ENCODE measurements around the gene ARHGAP15.

The ARHGAP15 gene

DNA sequence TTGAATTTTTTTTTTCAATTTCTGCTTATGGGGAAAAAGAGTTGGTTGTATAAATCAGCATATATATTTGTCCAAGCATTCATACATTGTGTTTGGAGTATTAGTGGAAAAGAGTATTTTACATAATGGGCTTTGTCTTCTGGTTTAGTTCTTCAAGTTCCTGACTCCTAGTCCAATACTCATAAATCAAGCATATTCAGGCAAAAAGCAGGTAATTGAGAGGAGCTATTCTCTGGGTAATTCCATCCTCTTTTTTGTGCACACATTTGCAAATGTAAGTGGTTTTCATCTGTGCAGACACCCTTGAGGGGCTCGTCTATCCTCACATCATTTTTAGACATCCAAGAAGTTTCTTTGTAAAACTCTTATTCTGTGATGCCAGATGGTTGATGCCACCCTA, 337.2 kb downstream of the ARHGAP15 start:
- Histone ChIP-seq H4K20me1 (ENCODE audit: low read depth, low read length) (no peaks in the 10 kb centered on the region), H3K9me2 (replicated peaks; ENCODE audit: insufficient read depth, low read length) (no peaks in the 10 kb centered on the region), H3F3A (ENCODE audit: insufficient read depth) (no peaks in the 10 kb centered on the region), H3K27me3 (ENCODE audit: low read length) (no peaks in the 10 kb centered on the region), H3K4me3 (ENCODE audit: insufficient read depth, low read length, poor library complexity, severe bottlenecking) (no peak overlapping the region), H3K9ac (ENCODE audit: low read length) (no peak overlapping the region), H3K9me3 (ENCODE audit: insufficient read depth, low read length) (no peaks in the 10 kb centered on the region), H3K27ac (ENCODE audit: low read depth, low read length) (no peak overlapping the region), H3K4me2 (ENCODE audit: low read depth, low read length, poor library complexity, severe bottlenecking) (no peak overlapping the region), H3K79me2 (ENCODE audit: insufficient read depth, low read length) (no peaks in the 10 kb centered on the region), H3K36me3 (ENCODE audit: low read length) (no peaks in the 10 kb centered on the region), H2AFZ (ENCODE audit: low read depth, low read length, severe bottlenecking) (no peak overlapping the region)
- TF ChIP-seq EZH2phosphoT487 (conservative IDR thresholded peaks at IDR 0.05; ENCODE audit: low read length): no peak
- TF ChIP-seq, protein P1, sequence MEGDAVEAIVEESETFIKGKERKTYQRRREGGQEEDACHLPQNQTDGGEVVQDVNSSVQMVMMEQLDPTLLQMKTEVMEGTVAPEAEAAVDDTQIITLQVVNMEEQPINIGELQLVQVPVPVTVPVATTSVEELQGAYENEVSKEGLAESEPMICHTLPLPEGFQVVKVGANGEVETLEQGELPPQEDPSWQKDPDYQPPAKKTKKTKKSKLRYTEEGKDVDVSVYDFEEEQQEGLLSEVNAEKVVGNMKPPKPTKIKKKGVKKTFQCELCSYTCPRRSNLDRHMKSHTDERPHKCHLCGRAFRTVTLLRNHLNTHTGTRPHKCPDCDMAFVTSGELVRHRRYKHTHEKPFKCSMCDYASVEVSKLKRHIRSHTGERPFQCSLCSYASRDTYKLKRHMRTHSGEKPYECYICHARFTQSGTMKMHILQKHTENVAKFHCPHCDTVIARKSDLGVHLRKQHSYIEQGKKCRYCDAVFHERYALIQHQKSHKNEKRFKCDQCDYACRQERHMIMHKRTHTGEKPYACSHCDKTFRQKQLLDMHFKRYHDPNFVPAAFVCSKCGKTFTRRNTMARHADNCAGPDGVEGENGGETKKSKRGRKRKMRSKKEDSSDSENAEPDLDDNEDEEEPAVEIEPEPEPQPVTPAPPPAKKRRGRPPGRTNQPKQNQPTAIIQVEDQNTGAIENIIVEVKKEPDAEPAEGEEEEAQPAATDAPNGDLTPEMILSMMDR (IDR thresholded peaks at IDR 0.05; ENCODE audit: insufficient read depth, low read length, poor library complexity, severe bottlenecking): no peak

DNA sequence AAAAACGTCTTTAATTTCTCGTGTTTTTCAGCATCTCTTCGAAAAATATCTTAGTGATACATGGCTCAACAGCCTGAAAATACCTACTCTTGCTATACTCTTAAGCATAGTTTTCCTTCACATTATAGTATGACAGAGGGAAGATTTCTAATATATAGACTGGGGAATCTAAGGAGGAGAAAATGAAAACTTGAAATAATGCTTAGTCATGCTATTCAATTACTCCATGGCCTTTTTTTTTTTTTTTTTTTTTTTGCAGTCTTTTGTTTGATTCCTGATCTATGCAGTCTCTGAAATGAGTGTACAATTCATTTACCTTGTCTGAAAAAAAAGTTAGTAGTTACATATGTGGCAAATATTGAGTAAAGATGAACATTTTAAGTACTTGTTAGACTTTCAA, 337.8 kb downstream of the ARHGAP15 start:
- no peaks in the 10 kb centered on the region for H3F3A ChIP-seq (ENCODE audit: insufficient read depth)
- H3K27ac ChIP-seq (ENCODE audit: low read depth, low read length): no peak overlapping the region
- no peaks in the 10 kb centered on the region for H3K27me3 ChIP-seq (ENCODE audit: low read length)
- no peaks in the 10 kb centered on the region for H3K9me3 ChIP-seq (ENCODE audit: insufficient read depth, low read length)
- H3K9ac ChIP-seq (ENCODE audit: low read length): no peak overlapping the region
- H3K79me2 ChIP-seq (ENCODE audit: insufficient read depth, low read length): no peaks in the 10 kb centered on the region
- H3K9me2 ChIP-seq (replicated peaks; ENCODE audit: insufficient read depth, low read length): no peaks in the 10 kb centered on the region
- H2AFZ ChIP-seq (ENCODE audit: low read depth, low read length, severe bottlenecking): no peak overlapping the region
- H3K4me3 ChIP-seq (ENCODE audit: insufficient read depth, low read length, poor library complexity, severe bottlenecking): no peak overlapping the region
- no peak overlapping the region for H3K4me2 ChIP-seq (ENCODE audit: low read depth, low read length, poor library complexity, severe bottlenecking)
- TF ChIP-seq, protein P1 (IDR thresholded peaks at IDR 0.05; ENCODE audit: insufficient read depth, low read length, poor library complexity, severe bottlenecking): no peak
- TF ChIP-seq EZH2phosphoT487 (conservative IDR thresholded peaks at IDR 0.05; ENCODE audit: low read length): no peak
- H4K20me1 ChIP-seq (ENCODE audit: low read depth, low read length): no peaks in the 10 kb centered on the region
- no peaks in the 10 kb centered on the region for H3K36me3 ChIP-seq (ENCODE audit: low read length)

GRCh38 chr2:143468341-143468888, 339.2 kb downstream of the ARHGAP15 start:
- TF ChIP-seq, protein P1 (IDR thresholded peaks at IDR 0.05; ENCODE audit: insufficient read depth, low read length, poor library complexity, severe bottlenecking): no peak
- TF ChIP-seq EZH2phosphoT487 (conservative IDR thresholded peaks at IDR 0.05; ENCODE audit: low read length): no peak
- no peak overlapping the region for H3K4me2 ChIP-seq (ENCODE audit: low read depth, low read length, poor library complexity, severe bottlenecking)

More at GRCh38 chr2:143468341-143468888, 339.2 kb downstream of the ARHGAP15 start:
- Histone ChIP-seq H2AFZ (ENCODE audit: low read depth, low read length, severe bottlenecking) (no peak overlapping the region), H3K9me3 (ENCODE audit: insufficient read depth, low read length) (no peaks in the 10 kb centered on the region), H3K79me2 (ENCODE audit: insufficient read depth, low read length) (no peaks in the 10 kb centered on the region), H3F3A (ENCODE audit: insufficient read depth) (no peaks in the 10 kb centered on the region), H3K27ac (ENCODE audit: low read depth, low read length) (no peak overlapping the region), H3K4me3 (ENCODE audit: insufficient read depth, low read length, poor library complexity, severe bottlenecking) (no peak overlapping the region), H3K9me2 (replicated peaks; ENCODE audit: insufficient read depth, low read length) (no peaks in the 10 kb centered on the region), H3K27me3 (ENCODE audit: low read length) (no peaks in the 10 kb centered on the region), H3K9ac (ENCODE audit: low read length) (no peak overlapping the region), H4K20me1 (ENCODE audit: low read depth, low read length) (no peaks in the 10 kb centered on the region), H3K36me3 (ENCODE audit: low read length) (no peaks in the 10 kb centered on the region)

Measured in SU-DHL-6 (cell line).